Occipital lobe (tissue), 2 donors: Measurements from ENCODE around the gene DMRTB1. TPM values are rescaled to one million over a fixed set of nuclear protein-coding genes. Genes with fewer than 3 reads are reported as not detected.
A peak's percentile ranks its signal among the peaks of the same experiment; 100 is the strongest.
"Not testable (repeated sequence)": the region's sequence is repeated elsewhere in the genome, so short reads cannot be mapped to it uniquely, and the experiment has no call there.

Source experiments
- DNase-seq: peaks from one replicate; lab custom pipeline; 2025; lab: John Stamatoyannopoulos, UW
- total RNA-seq: library from RNA; depleted of rRNA; stranded (reverse); fragments of >200 nt; gene quantifications from one replicate; pipeline ENCODE4 v1.2.3, GENCODE V29; 2014

The DMRTB1 gene
- total RNA-seq, result not detected

DNA sequence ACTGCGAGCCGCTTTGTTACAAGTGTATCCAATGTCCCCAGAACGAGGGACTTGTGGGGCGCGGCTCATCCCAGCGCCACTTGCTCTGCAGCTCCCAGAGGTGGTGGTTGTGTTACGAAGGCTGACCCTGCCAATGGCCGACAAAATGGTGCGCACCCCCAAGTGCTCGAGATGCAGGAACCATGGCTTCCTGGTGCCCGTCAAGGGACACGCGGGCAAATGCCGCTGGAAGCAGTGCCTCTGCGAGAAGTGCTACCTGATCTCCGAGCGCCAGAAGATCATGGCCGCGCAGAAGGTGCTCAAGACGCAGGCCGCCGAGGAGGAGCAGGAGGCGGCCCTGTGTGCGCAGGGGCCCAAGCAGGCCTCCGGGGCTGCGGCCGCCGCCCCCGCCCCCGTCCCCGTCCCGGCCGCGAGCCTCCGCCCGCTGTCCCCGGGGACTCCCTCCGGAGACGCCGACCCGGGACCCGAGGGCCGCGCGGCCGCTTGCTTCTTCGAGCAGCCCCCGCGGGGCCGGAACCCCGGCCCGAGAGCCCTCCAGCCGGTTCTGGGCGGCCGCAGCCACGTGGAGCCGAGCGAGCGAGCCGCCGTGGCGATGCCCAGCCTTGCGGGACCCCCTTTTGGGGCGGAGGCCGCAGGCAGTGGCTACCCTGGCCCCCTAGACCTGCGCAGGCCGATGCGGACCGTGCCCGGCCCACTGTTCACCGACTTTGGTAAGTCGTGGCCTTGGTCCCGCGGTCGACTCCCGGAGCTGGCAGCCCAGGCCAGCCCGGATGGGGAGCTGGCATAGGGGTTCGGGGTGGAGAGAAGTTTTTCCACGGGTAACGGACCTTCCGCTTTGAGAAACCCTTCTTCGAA, at the start of gene DMRTB1:
DMRTB1 (plus strand) TSS at position 79 of the 855 bp plus-strand sequence; CDS start at position 134, 55 bp downstream.
- no peak for DNase-seq

DNA sequence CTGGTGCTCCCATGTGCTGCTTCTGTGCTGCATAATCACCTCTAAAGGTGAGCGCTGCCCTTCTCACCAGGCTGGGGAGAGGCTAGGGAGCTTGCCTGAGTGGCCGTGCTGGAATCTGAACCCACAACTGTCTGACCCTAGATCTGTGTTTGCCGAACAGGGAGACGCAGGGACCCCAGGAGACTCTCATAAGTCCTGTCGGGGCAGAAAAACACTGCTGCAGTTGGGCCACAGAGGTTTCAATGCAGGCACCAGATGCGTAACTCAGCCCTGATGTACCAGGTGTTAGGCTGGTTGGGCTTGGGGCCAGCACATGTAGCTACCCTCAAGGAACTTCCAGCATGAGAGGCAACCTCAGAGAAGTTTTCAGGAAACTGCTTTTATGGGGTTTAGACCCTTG, 49.5 kb upstream of the DMRTB1 start:
- DNase-seq, result no peak

DNA sequence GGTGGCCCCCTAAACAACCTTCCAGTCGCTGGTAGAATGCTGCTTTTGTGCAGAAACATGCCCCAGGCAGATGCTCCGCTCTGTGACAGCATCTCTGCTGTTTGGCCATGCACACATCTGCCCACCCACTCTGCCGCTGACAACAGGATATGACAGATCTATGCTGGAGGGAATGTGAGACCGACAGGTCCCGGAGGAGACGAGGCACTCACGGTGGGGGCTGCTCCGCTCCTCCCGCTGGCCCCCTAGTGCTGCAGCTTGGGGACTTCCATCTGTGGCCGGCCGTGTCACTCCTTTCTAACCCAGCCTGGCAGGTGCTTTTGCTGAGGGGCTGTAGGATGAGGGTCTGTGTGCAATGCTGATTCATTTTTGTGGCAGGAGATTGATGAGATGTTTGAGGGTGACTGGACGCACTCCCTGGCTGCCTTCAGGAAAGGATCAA, 49.1 kb upstream of the DMRTB1 start:
- no peak for DNase-seq

DNA sequence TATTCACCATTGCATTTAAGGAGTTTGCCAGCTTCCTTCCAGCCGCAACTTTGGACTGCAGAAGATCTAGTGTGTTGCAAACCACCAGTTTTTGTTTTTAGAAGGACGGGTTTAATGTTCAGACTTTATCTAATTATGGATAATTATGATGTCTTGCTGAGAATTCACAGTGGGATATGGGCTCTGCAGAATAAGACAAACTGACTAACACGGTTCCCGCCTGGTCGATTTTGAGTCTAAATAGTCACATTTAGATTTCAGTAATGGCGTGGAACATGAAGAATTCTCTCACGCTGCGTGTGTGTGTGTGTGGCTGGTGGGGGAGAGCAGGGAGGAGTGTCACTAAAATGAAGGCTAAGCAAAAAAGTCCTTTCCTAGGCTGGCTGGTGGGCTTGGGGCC, 48.5 kb upstream of the DMRTB1 start:
- DNase-seq, result no peak

DNA sequence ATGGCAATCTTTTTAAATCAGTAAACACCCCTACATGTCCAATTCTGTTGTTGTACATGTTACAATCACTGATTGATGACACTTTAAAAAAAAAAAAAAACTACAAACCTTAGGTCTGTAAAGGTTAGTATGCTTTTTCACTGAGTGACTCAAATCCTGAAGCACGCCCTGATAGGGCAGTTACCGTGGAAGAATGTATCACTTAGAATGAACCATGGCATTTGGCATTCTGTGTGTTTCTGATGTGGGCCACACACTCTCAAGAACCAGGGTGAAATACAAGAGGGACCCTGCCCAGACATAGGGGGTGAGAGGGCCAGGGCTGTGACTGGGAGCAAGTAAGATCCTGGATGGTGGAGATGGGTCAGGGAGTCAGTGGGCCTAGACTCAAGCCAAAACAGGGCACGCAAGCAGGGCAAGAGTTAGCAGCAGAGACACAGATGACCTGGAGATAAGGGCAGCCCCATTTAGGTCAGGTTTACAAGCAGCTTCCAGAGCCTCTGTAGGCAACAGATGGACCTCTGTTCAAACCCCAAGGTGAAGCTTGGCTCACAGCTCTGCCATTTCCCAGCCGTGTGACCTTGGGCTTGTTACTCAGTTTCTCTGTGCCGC, 47.6 kb upstream of the DMRTB1 start:
- DNase-seq, result no peak

DNA sequence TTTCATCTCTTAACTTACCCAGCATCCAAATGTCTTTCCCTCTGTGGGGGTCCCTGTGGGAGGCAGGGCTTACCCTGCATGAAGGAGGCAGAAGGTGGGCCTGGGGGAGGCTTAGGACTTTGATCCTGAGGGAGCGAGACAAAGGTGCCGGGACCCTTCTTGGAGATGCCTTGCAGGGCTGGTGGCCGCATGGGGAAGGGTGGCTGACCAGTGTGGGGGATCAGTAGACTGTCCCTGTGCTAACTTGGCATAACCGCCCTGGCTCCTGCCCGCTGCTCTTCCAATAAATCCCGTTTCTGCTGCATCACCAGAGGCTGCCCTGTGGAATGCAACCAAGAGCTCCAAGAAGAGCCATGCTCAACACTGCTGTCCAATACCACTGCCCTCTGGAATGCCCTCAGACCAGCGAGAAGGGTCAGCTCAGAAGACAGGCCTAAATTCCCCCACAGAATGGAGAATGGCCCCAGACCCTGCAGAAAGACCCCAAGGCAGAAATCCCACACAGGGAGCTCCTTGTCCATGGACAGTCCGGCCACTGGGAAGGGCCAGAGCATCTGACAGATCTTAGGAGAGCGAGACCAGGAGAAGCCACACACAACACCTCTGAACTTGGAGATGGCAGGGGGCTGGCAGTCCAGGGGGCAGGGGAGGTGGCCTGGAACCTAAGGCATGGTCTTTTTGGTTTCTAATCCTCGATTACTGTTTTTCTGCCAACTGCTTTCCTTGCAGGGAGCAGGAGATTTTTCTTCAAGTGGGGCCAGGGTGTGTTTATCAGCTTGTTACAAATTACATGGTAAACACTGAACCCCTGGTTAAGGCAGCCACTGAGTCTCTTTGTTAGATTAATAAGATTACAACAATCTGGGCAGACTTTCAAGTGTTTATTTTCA, 46.7 kb upstream of the DMRTB1 start:
- DNase-seq, result no peak

DNA sequence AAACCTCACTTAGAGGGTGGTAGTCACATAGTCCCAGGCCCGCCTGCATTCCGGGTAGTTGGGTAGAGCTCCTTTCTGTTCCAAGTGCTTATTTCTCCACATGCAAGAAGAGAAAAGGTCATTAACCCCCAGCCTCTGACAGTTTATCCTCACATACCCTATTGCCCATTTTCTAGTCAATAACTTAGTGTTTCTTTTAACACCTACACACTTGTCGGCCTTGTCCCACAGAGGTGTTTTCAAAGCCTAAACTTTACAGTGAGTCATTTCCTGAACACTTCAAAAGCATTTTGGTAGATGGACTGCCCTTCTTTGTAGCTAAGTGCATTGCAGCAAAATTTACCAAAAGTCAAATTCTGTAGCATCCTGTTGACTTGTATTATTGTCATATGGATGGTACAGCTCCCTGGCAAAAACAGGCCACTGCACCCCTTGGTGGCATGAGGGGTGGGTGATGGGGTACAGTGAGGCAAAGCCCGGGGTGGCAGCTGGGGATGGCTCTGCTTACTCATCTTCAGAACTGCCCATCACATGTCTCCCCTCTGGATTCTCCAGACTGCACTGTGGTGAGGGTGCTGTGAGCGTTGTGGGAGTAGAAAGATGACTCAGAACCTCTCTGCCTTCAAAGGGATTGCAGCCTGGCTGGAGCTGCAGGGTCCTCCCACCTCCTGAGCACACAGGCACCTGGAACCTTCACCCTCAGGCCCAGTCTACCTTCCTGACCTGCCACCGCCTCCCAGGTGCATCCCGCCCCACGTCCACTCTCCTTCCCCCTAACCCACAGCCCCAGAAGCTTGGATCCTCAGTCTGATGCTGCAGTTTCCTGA, 45.8 kb upstream of the DMRTB1 start:
- peak; percentile 20 for DNase-seq

DNA sequence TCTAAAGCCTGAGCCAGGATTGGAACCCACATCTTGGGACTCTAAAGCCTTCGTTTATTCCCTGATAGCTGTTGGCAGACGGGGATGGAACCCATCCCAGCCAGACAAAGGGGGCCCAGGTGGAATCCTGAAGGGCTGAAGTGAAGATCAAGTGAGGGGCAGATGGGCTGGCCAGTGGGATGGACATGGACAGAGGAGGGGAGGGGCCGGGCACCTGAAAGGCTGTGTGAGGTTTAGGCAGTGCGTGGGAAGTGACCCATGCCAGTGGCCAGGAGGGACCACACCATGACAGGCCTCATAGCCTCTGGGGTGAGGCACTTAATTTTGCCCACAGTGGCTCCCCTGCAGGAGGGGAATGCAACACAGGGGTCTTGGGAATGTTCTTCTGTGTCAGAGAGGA, 44.6 kb upstream of the DMRTB1 start:
- no peak for DNase-seq

DNA sequence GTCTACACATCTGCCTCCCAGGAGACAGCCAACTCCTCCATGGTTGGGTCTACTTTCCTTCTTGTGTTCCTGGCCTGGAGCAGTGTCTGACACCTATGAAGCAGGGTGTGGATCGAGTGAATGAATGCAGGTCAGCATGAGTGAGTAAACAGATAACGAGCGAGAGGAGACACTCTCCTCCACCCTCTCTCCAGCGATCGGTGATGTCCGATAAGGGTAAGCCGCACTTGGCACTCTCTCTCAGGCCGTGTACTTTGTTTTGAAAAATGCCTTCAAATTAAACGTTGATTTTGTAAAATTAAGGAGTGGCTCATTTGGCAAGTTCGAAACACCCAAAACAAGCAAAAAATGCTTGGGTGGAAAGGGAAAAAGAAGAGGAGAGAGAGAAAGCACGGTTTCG, 43.8 kb upstream of the DMRTB1 start:
- DNase-seq, result no peak

DNA sequence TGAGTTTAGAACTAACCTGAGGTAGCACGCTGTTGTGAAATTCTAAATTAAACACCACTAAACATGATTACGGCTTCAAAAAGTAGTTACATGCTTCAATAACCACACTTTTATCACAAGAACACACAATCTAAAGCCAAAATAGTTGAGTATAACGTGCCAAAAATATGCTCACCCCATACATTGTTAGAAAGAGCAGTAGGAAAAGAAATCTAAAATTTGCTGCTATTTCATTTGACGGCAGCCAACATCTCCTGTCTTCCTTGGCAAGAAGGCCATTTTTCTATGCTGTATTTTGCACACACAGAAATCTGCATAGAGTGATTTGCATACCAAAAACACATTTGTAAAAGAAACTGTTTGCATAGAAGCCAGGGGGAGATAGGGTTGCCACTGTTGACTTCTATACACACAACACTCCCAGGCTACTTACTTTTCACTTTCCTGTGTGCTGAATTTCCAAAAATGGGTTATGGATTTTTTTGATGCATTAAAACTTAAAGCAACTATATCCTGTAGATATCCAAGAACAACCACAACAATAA, 42.9 kb upstream of the DMRTB1 start:
- no peak for DNase-seq

DNA sequence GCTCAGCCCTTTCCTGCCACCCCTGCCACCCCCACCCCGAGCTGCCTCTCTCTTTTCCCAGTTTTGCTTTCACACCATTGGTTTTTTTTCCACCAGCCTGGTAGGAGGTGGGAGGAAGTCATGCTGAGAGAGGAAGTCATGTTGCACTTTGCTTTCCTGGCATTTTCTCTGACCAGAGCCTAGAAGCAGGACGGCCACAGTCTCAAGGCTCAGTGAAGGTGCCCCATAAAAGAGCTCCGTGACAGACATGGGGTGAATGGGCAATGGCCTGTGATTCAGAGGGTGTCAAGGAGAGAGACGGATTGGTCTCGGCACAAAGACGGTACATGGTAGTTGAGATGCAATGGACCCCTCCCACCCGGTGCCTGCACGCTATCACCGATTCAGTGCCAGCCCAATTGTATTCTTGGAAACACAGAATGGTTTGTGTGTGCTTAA, 42.1 kb upstream of the DMRTB1 start:
- no peak for DNase-seq

DNA sequence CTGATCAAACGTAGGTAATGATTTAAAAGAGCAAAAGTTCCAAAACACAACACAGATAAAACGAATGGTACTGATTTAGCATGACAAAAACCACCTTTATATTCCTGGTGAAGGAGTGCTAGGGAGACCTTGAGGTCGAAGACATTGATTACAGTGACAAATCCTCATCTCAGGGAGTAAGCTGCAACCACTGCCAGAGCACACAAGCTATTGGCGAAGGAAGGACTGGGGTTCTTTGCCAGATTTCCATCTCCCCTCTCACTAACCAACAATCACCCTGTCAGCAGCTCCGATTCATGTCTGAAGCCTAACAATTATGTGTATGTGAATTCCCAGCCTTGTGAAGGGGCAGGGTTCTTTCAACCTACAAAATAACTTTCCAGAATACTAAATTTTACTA, 40.2 kb upstream of the DMRTB1 start:
- no peak for DNase-seq

DNA sequence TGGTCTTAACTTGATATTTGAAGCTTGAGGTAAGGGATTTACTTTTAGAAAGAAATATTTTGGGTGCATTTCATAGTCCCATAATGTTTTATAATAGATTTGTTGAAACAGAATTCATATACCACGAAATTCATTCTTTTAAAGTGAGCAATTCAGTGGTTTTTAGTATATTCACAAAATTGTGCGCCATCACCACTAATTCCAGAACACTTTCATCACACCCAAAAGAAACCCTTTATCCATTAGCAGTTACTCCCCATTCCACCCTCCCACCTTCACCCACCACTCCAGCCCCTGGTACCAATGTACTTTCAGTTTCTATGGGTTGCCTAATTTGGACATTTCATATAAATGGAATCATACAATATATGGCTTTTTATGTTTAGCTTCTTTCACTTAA, 38.9 kb upstream of the DMRTB1 start:
- no peak for DNase-seq

DNA sequence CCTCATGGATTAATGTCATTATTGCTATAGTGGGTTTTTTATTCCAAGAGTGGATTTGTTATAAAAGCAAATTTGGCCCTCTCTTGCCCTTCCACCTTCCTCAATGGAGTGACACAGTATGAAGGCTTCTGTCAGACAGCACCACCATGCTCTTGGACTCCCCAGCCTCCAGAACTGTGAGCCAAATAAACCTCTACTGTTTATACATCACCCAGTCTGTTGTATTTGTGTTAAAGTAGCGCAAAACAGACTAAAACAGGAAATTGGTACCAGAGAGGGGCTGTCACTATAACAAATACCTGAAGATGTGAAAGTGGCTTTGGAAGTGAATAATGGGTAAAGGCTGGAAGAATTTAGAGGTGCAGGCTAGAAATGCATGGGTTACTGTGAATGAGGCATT, 38.0 kb upstream of the DMRTB1 start:
- DNase-seq, result no peak

DNA sequence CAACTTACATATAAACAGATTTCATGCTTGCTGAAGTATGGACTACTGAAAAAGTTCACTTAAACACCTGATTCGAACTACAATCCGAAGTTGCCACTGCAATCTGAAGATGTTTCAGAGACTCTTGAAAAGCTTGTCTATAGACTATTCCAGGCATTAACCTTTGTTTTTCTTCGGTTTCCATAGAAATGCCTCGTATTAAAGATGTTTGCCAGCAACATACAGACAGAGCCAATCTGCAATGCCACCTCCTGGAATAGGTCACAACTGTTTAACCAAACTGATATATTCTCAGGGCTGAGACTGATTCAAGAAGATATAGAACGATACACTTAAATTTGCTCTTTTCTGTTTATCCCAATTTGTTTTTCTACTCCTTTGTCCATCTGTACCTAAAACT, 28.9 kb upstream of the DMRTB1 start:
- DNase-seq, result no peak

DNA sequence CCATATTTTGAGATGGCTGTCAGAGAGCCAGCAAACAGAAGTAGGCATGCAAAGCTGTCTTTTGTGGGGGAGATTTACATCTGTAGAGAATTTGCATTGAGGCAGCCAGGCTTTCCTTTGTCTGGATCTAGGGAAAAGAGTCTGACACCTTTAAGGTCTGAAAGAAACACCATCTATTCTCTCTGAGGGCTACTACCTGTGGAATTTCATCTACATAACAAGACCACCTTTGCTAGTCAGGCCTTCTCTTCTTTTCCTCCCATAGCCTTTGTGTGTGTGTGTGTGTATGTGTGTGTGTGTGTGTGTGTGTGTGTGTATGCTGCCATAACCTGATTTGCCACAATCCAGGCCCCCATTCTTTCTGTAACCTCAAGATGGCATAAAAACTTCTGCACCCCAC, 28.4 kb upstream of the DMRTB1 start:
- DNase-seq, result no peak

DNA sequence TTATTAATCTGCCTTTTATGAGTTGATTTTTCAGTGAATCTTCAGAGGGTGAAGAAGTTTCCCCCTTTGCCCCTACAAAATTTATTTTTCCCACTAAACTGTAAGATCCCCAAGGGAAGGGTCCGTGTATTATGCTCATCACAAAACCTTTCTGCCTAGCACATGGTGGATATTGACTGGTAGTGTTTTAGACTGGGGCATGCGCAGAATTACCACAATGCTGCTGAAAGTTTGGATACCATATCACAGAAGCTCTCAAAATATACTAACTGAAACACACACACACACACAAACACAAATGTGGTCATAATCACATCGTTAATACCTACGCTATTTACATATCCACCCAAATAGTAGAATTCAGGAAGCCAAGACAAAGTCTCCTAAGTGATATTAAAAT, 28.0 kb upstream of the DMRTB1 start:
- DNase-seq, result no peak

DNA sequence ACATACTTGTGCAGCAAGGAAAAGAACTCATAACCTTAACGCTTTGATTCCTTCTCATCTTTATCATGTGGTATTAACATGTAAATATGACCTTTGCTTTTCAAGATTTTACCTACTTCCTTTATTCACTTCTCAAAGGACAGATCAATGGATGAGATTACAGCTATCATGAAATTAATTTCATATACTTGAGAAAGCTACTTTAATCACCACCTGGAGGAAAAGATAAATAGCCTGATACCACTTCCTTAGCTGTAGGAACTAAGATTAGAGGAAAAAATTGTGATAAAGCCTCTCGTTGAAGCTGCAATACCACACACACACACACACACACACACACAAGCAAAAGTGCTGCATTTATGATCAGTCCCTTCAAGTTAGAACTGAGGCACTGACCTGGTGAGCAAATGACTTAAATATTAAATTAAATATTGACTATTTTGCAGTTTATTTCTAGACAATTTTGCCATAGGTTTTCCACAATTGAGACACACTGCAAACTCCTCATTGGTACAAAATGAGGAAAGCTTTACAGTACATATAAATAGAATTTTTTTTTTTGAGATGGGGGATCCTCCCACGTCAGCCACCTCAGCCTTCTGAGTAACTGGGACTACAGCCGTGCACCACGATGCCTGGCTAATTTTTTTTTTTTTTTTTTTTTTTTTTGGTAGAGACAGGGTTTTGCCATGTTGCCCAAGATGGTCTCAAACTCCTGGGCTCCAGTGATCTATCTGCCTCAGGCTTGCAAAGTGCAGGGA, 27.2 kb upstream of the DMRTB1 start:
- no peak for DNase-seq

DNA sequence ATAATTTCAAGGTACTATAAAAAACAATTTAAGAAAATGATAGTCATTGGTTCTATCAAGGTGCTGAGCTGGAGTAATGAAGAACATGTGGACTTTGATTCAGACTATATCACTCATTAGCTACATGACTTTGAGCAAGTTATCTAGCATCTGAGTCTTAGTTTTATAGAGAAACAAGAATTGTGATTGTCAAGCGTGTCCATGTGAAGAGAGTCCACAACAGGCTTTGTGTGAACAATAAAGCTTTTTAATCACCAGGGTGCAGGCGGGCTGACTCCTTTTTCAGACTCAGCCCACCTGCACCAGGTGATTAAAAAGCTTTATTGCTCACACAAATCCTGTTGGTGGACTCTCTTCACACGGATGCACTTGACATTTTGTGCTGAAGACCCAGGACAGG, 26.6 kb upstream of the DMRTB1 start:
- DNase-seq, result no peak

DNA sequence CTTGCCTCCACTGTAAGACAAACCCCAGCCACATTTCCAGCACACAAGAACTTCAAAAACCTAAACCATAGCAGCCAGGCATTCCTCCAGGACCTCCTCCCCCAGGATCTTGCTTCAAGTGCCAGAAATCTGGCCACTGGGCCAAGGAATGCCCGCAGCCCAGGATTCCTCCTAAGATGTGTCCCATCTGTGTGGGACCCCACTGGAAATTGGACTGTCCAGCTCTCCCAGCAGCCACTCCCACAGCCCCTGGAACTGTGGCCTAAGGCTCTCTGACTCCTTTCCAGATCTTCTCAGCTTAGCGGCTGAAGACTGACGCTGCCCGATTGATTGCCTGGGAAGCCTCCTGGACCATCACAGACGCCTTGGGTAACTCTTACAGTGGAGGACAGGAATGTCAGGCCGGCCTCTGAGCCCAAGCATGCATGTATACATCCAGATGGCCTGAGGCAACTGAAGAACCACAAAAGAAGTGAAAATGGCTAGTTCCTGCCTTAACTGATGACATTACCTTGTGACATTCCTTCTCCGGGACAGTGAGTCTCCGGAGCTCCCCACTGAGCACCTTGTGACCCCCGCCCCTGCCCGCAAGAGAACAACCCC, 24.7 kb upstream of the DMRTB1 start:
- not testable (repeated sequence) for DNase-seq
